ENCODE data around the gene RFTN1. TPM values are rescaled to one million over a fixed set of nuclear protein-coding genes. Genes with fewer than 3 reads are reported as not detected.

The RFTN1 gene
- total and polyA plus RNA-seq, 2 of the 8 experiments (the other 6 are each of a cell fraction or from before 2014, with no cell fraction given) = 4.6 to 6.7 TPM

- TF ChIP-seq ATF3 (IDR thresholded peaks at IDR 0.05; ENCODE audit: insufficient read depth, low read depth, low read length) = no peak
- TF ChIP-seq CTBP2 (IDR thresholded peaks at IDR 0.05; ENCODE audit: borderline replicate concordance, insufficient read depth, insufficient read length, low read length) = no peak
- no peak for TF ChIP-seq RFX5 (IDR thresholded peaks at IDR 0.05; ENCODE audit: borderline replicate concordance, low read depth, low read length)
- no peak for TF ChIP-seq RNF2 (IDR thresholded peaks at IDR 0.05; ENCODE audit: borderline replicate concordance, low read depth, low read length, missing control alignments, poor library complexity, severe bottlenecking)
- TF ChIP-seq ASH2L (IDR thresholded peaks at IDR 0.05; ENCODE audit: low read length) = peak; percentile 69
- peak; percentile 79 for TF ChIP-seq YY1 (IDR thresholded peaks at IDR 0.05; ENCODE audit: low read depth, low read length)
- no peak for TF ChIP-seq SUZ12 (IDR thresholded peaks at IDR 0.05; ENCODE audit: low read length)
- TF ChIP-seq CBX8 (IDR thresholded peaks at IDR 0.05; ENCODE audit: borderline replicate concordance, low read depth, low read length) = no peak
- TF ChIP-seq NANOG (IDR thresholded peaks at IDR 0.05; ENCODE audit: insufficient read depth, low read depth, low read length, poor library complexity, severe bottlenecking) = peak; percentile 71
- TF ChIP-seq EZH2 (IDR thresholded peaks at IDR 0.05; ENCODE audit: low read depth, low read length, severe bottlenecking) = no peak
Observed at GRCh38 chr3:16482770-16483531, 30.5 kb downstream of the RFTN1 start (continued).

All from H1 (cell line).